Neural cell (in vitro differentiated cells): Measurements from ENCODE around the gene OSCP1. TPM values are rescaled to one million over a fixed set of nuclear protein-coding genes. Genes with fewer than 3 reads are reported as not detected.

Source experiments
- H2AFZ ChIP-seq: fragments of 200-600, 300-800 bp; sonication (generic), shearing (Covaris generic); 2 replicates; pipeline ENCODE4 v1.6.0; 2014; ENCODE audit warnings: low read depth, mild to moderate bottlenecking, antibody characterized with exemption, low read length, moderate library complexity
- H3F3A ChIP-seq: fragments of 200-600 bp; shearing (Covaris generic); 2 replicates; pipeline ENCODE4 v1.6.1; 2016; ENCODE audit warnings: mild to moderate bottlenecking, moderate library complexity, mixed read lengths, antibody characterized with exemption, low read length; ENCODE audit not compliant: insufficient read depth, poor library complexity, severe bottlenecking
- H3K27ac ChIP-seq: fragments of 200-600, 300-800 bp; sonication (generic), shearing (Covaris generic); 2 replicates; pipeline ENCODE4 v1.5.1; 2014; ENCODE audit warnings: mild to moderate bottlenecking, low read length, moderate library complexity
- H3K27me3 ChIP-seq: fragments of 300-800, 200-600 bp; sonication (generic), shearing (Covaris generic); 2 replicates; pipeline ENCODE4 v1.6.0; 2014; ENCODE audit warnings: mild to moderate bottlenecking, low read depth, low read length, moderate library complexity; ENCODE audit not compliant: insufficient read depth
- H3K36me3 ChIP-seq: fragments of 300-800, 200-600 bp; sonication (generic), shearing (Covaris generic); 2 replicates; pipeline ENCODE4 v1.5.1; 2014; ENCODE audit warnings: mild to moderate bottlenecking, antibody characterized with exemption, low read length, moderate library complexity; ENCODE audit not compliant: insufficient read depth
- H3K4me2 ChIP-seq: fragments of 300-800, 200-600 bp; sonication (generic), shearing (Covaris generic); 2 replicates; pipeline ENCODE4 v1.6.0; 2014; ENCODE audit warnings: mild to moderate bottlenecking, low read length
- H3K4me3 ChIP-seq: fragments of 300-800, 200-600 bp; sonication (generic), shearing (Covaris generic); 2 replicates; pipeline ENCODE4 v1.5.1; 2014; ENCODE audit warnings: mild to moderate bottlenecking, low read length, moderate library complexity
- H3K79me2 ChIP-seq: fragments of 200-600 bp; shearing (Covaris generic); replicated peaks from 2 replicates; pipeline ENCODE4 v1.6.0; 2014; ENCODE audit warnings: mild to moderate bottlenecking, low read length, moderate library complexity; ENCODE audit not compliant: insufficient read depth
- H3K9ac ChIP-seq: fragments of 300-800, 200-600 bp; sonication (generic), shearing (Covaris generic); 2 replicates; pipeline ENCODE4 v1.6.1; 2016; ENCODE audit warnings: mild to moderate bottlenecking, low read length, mixed read lengths
- H3K9me2 ChIP-seq: fragments of 200-600 bp; shearing (Covaris generic); 2 replicates; pipeline ENCODE4 v1.6.1; 2016; ENCODE audit warnings: mild to moderate bottlenecking, low read length, mixed read lengths; ENCODE audit not compliant: insufficient read depth
- H3K9me3 ChIP-seq: fragments of 200-600, 300-800 bp; sonication (generic), shearing (Covaris generic); 2 replicates; pipeline ENCODE4 v1.6.1; 2016; ENCODE audit warnings: mild to moderate bottlenecking, mixed run types, low read length, moderate library complexity, mixed read lengths
- H4K20me1 ChIP-seq: fragments of 200-600 bp; shearing (Covaris generic); 2 replicates; pipeline ENCODE4 v1.6.1; 2016; ENCODE audit warnings: mild to moderate bottlenecking, mixed run types; ENCODE audit not compliant: insufficient read depth
- CTCF ChIP-seq: fragments of 450-650 bp; IDR thresholded peaks from 2 replicates; pipeline ENCODE4 v1.5.1; 2014; ENCODE audit warnings: antibody characterized with exemption, mild to moderate bottlenecking, moderate library complexity; ENCODE audit not compliant: poor library complexity, severe bottlenecking
- EP300 ChIP-seq: fragments of 450-650 bp; conservative IDR thresholded peaks from 2 replicates; pipeline ENCODE4 v1.6.1; 2014; ENCODE audit warnings: antibody characterized with exemption, mild to moderate bottlenecking, moderate library complexity; ENCODE audit not compliant: poor library complexity, severe bottlenecking
- EZH2 ChIP-seq: fragments of 200-600, 300-800 bp; shearing (Covaris generic), sonication (generic); IDR thresholded peaks from 2 replicates; pipeline ENCODE4 v1.6.1; 2014; ENCODE audit warnings: antibody characterized with exemption, low read length, borderline replicate concordance, mild to moderate bottlenecking; ENCODE audit not compliant: insufficient read depth, poor library complexity, severe bottlenecking
- MXI1 ChIP-seq: fragments of 450-650 bp; conservative IDR thresholded peaks from 2 replicates; pipeline ENCODE4 v1.6.1; 2014; ENCODE audit warnings: antibody characterized with exemption, mild to moderate bottlenecking; ENCODE audit not compliant: poor library complexity, severe bottlenecking
- POLR2AphosphoS5 ChIP-seq: IDR thresholded peaks from 2 replicates; pipeline ENCODE4 v1.6.1; 2012
- RAD21 ChIP-seq: fragments of 450-650 bp; conservative IDR thresholded peaks from 2 replicates; pipeline ENCODE4 v1.6.1; 2014; ENCODE audit warnings: antibody characterized with exemption, mild to moderate bottlenecking, moderate library complexity
- REST ChIP-seq: IDR thresholded peaks from 2 replicates; pipeline ENCODE4 v1.6.1; 2012; ENCODE audit warnings: borderline replicate concordance
- SMC3 ChIP-seq: fragments of 450-650 bp; conservative IDR thresholded peaks from 2 replicates; pipeline ENCODE4 v1.6.1; 2014; ENCODE audit warnings: antibody characterized with exemption, mild to moderate bottlenecking, moderate library complexity; ENCODE audit not compliant: poor library complexity
- TAF1 ChIP-seq: IDR thresholded peaks from 2 replicates; pipeline ENCODE4 v1.6.1; 2012; ENCODE audit warnings: low read depth
- polyA plus RNA-seq: library from polyadenylated mRNA; depleted of rRNA; stranded (reverse); fragments of >200 nt; gene quantifications from 2 replicates; pipeline ENCODE4 v1.2.3, GENCODE V29; 2014

Gene OSCP1
- polyA plus RNA-seq, 1 donor from 2014 or later: 20.7 TPM

GRCh38 chr1:36475910-36476604 is 25.8 kb upstream of the OSCP1 start:
- no peak overlapping the region for H2AFZ ChIP-seq
- H3K36me3 ChIP-seq: no peaks in the 10 kb centered on the region
- TF ChIP-seq MXI1 (no peak), EZH2 (no peak), TAF1 (no peak), CTCF (no peak), RAD21 (no peak), SMC3 (no peak), REST (no peak), EP300 (no peak), POLR2AphosphoS5 (no peak)

GRCh38 chr1:36475341-36475740 is 25.1 kb upstream of the OSCP1 start:
- H3K9me3 ChIP-seq: no peaks in the 10 kb centered on the region
- no peaks in the 10 kb centered on the region for H4K20me1 ChIP-seq
- no peaks in the 10 kb centered on the region for H3K9me2 ChIP-seq
- peak overlapping the region; percentile 0 for H3K9ac ChIP-seq
- no peak overlapping the region for H3K4me2 ChIP-seq
- no peak for TF ChIP-seq EP300
- TF ChIP-seq TAF1: no peak
- TF ChIP-seq SMC3: no peak
- no peak for TF ChIP-seq CTCF
- no peak for TF ChIP-seq MXI1
- no peaks in the 10 kb centered on the region for H3K79me2 ChIP-seq
- H3K4me3 ChIP-seq: no peak overlapping the region
- no peak overlapping the region for H2AFZ ChIP-seq
- no peaks in the 10 kb centered on the region for H3F3A ChIP-seq
- no peaks in the 10 kb centered on the region for H3K27me3 ChIP-seq
- H3K27ac ChIP-seq: no peak overlapping the region
- no peaks in the 10 kb centered on the region for H3K36me3 ChIP-seq

More at GRCh38 chr1:36475910-36476604, 25.8 kb upstream of the OSCP1 start:
- Histone ChIP-seq H3K9me2 (no peaks in the 10 kb centered on the region), H3K4me3 (no peak overlapping the region), H3K9me3 (no peaks in the 10 kb centered on the region), H3K79me2 (no peaks in the 10 kb centered on the region), H4K20me1 (no peaks in the 10 kb centered on the region), H3K27me3 (no peaks in the 10 kb centered on the region), H3F3A (no peaks in the 10 kb centered on the region), H3K27ac (no peak overlapping the region), H3K9ac (no peak overlapping the region), H3K4me2 (no peak overlapping the region)
